Liver (tissue), 9 donors: ENCODE results near the gene GPR42. TPM values are rescaled to one million over a fixed set of nuclear protein-coding genes. Genes with fewer than 3 reads are reported as not detected.

ENCODE experiments used
- DNase-seq: peaks from one replicate; pipeline ENCODE4 v3.0.0-alpha.2; 2017; ENCODE audit warnings: low spot score
- H3K27ac ChIP-seq, 2 donors: one replicate each; pipeline ENCODE4 v1.7.0; 2013; ENCODE audit warnings: inconsistent platforms in 2 of 2, low read length in 2 of 2, control low read depth in 1 of 2, low read depth in 1 of 2, mild to moderate bottlenecking in 1 of 2
- H3K27me3 ChIP-seq, 4 donors: one replicate each; pipeline versions ENCODE4 v1.6.1 to v1.7.0; 2013; ENCODE audit warnings: low read length in 3 of 4, inconsistent platforms in 1 of 4, mild to moderate bottlenecking in 1 of 4, moderate library complexity in 1 of 4; ENCODE audit not compliant: control insufficient read depth in 4 of 4, insufficient read depth in 4 of 4
- H3K36me3 ChIP-seq, 4 donors: one replicate each; pipeline versions ENCODE4 v1.6.1 to v1.7.0; 2013; ENCODE audit warnings: low read length in 3 of 4, mild to moderate bottlenecking in 3 of 4, low read depth in 1 of 4, moderate library complexity in 1 of 4; ENCODE audit not compliant: control insufficient read depth in 4 of 4, insufficient read depth in 3 of 4
- H3K4me1 ChIP-seq, 4 donors: one replicate each; pipeline versions ENCODE4 v1.6.1 to v1.7.0; 2013; ENCODE audit warnings: low read length in 3 of 4, mild to moderate bottlenecking in 3 of 4, moderate library complexity in 1 of 4; ENCODE audit not compliant: control insufficient read depth in 4 of 4, insufficient read depth in 4 of 4
- H3K4me3 ChIP-seq, 3 donors: one replicate each; pipeline versions ENCODE4 v1.6.1 to v1.7.0; 2013; ENCODE audit warnings: low read length in 3 of 3, control low read depth in 1 of 3, low read depth in 1 of 3, mild to moderate bottlenecking in 1 of 3
- H3K9ac ChIP-seq, 2 donors: one replicate each; pipeline ENCODE4 v1.7.0; 2013; ENCODE audit warnings: low read length in 2 of 2, mild to moderate bottlenecking in 2 of 2, moderate library complexity in 2 of 2, control low read depth in 1 of 2, low read depth in 1 of 2
- H3K9me3 ChIP-seq, 4 donors: one replicate each; pipeline versions ENCODE4 v1.6.1 to v1.7.0; 2013; ENCODE audit warnings: low read length in 3 of 4; ENCODE audit not compliant: control insufficient read depth in 4 of 4
- EGR1 ChIP-seq, 2 donors: IDR thresholded peaks; 2 replicates each; pipeline ENCODE4 v1.6.1; 2016 to 2018; ENCODE audit warnings: antibody characterized with exemption in 2 of 2, low read depth in 2 of 2
- FOXA1 ChIP-seq: IDR thresholded peaks from 2 replicates; pipeline ENCODE4 v1.6.1; 2016; ENCODE audit warnings: antibody characterized with exemption
- FOXA2 ChIP-seq: IDR thresholded peaks from 2 replicates; pipeline ENCODE4 v1.6.1; 2016; ENCODE audit warnings: antibody characterized with exemption
- GABPA ChIP-seq, 2 donors: IDR thresholded peaks in 1 of 2; conservative IDR thresholded peaks in 1 of 2; 2 replicates each; pipeline ENCODE4 v1.6.1; 2016; ENCODE audit warnings: antibody characterized with exemption in 2 of 2, mild to moderate bottlenecking in 1 of 2, moderate library complexity in 1 of 2
- HNF4G ChIP-seq: IDR thresholded peaks from 2 replicates; pipeline ENCODE4 v1.6.1; 2016; ENCODE audit warnings: antibody characterized with exemption
- JUND ChIP-seq, 2 donors: IDR thresholded peaks; 2 replicates each; pipeline ENCODE4 v1.6.1; 2016; ENCODE audit warnings: antibody characterized with exemption in 2 of 2
- NR2F2 ChIP-seq: IDR thresholded peaks from 2 replicates; pipeline ENCODE4 v1.6.1; 2016; ENCODE audit warnings: antibody characterized with exemption
- RAD21 ChIP-seq, 2 donors: IDR thresholded peaks; 2 replicates each; pipeline ENCODE4 v1.6.1; 2016; ENCODE audit warnings: antibody characterized with exemption in 2 of 2, mild to moderate bottlenecking in 2 of 2
- RXRA ChIP-seq, 2 donors: IDR thresholded peaks; 2 replicates each; pipeline ENCODE4 v1.6.1; 2017 to 2018; ENCODE audit warnings: antibody characterized with exemption in 2 of 2, mild to moderate bottlenecking in 1 of 2
- SP1 ChIP-seq: IDR thresholded peaks from 2 replicates; pipeline ENCODE4 v1.6.1; 2018; ENCODE audit warnings: antibody characterized with exemption, mild to moderate bottlenecking
- WGBS: extraction: QIAGEN DNeasy Blood & Tissue Kit; methylation state at CpG from one replicate; pipeline ENCODE4 v1.1.7; 2013; 5-methylcytosine and 5-hydroxymethylcytosine counted together
- polyA plus RNA-seq, 2 donors: library from polyadenylated mRNA; stranded (reverse) in 1 of 2; unstranded in 1 of 2; fragments of 200-250 nt in 1 of 2; fragments of >200 nt in 1 of 2; fragmentation: Nextera tagmentation in 1 of 2; extraction: Ambion mirVana in 1 of 2; gene quantifications; one replicate each; pipeline versions ENCODE4 v1.2.1 to v1.2.3, GENCODE V29; 2013 to 2015
- total RNA-seq, 2 donors: library from RNA; depleted of rRNA; stranded (reverse); fragments of >200 nt; gene quantifications; one replicate each; pipeline ENCODE4 v1.2.3, GENCODE V29; 2014
- TF ChIP-seq, protein P1 (sequence below): IDR thresholded peaks from 2 replicates; pipeline ENCODE4 v1.6.1; 2016; ENCODE audit warnings: antibody characterized with exemption
- TF ChIP-seq, protein P2 (sequence below): IDR thresholded peaks from 2 replicates; pipeline ENCODE4 v1.6.1; 2016; ENCODE audit warnings: antibody characterized with exemption
- TF ChIP-seq, protein P3 (sequence below): fragments of 150-350 bp; IDR thresholded peaks from 2 replicates; pipeline ENCODE4 v1.5.1; 2017; ENCODE audit warnings: improper control_type of control experiment, low read depth, low read length; ENCODE audit not compliant: missing input control
- TF ChIP-seq, protein P4 (sequence below): IDR thresholded peaks from 2 replicates; pipeline ENCODE4 v1.6.1; 2016; ENCODE audit warnings: antibody characterized with exemption
- TF ChIP-seq, protein P5 (sequence below): IDR thresholded peaks from 2 replicates; pipeline ENCODE4 v1.6.1; 2016; ENCODE audit warnings: antibody characterized with exemption, mild to moderate bottlenecking
- donor health status: healthy.
- donor health status: healthy.
- donor health status: healthy.
- donor health status: healthy.
- donor health status: healthy.

Gene GPR42
- total and polyA plus RNA-seq, 4 donors, result not detected

DNA sequence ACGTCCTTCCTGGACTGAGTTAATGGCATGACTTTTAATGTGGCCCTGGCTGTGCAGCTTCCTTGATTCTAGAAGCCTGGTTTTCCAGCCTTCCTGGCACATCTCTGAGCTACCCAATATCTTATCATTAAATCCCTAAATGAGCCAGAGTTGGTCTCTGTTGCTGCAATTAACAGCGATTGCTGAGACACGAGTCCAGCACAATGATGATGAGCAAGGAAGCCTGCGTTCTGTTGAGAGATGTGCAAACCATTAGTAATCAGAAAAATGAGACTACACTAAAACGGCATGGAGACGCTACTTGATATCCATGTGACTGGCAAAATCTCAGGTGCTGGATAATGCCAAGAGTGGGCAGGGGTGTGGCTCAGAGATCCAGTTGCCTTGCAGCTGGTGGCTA is 26.2 kb downstream of the GPR42 start:
- DNase-seq, result no peak
- Histone ChIP-seq H3K4me3 (no peak overlapping the region), H3K27ac (no peak overlapping the region), H3K27me3 (no peaks in the 10 kb centered on the region), H3K9ac (no peak overlapping the region), H3K4me1 (no peaks in the 10 kb centered on the region), H3K9me3 (no peaks in the 10 kb centered on the region), H3K36me3 (no peaks in the 10 kb centered on the region)
- TF ChIP-seq JUND (IDR thresholded peaks at IDR 0.05) (no peak), RXRA (IDR thresholded peaks at IDR 0.05) (no peak), FOXA2 (no peak), EGR1 (IDR thresholded peaks at IDR 0.05; ENCODE audit: low read depth in 2 of 2) (no peak)
- TF ChIP-seq, protein P1, sequence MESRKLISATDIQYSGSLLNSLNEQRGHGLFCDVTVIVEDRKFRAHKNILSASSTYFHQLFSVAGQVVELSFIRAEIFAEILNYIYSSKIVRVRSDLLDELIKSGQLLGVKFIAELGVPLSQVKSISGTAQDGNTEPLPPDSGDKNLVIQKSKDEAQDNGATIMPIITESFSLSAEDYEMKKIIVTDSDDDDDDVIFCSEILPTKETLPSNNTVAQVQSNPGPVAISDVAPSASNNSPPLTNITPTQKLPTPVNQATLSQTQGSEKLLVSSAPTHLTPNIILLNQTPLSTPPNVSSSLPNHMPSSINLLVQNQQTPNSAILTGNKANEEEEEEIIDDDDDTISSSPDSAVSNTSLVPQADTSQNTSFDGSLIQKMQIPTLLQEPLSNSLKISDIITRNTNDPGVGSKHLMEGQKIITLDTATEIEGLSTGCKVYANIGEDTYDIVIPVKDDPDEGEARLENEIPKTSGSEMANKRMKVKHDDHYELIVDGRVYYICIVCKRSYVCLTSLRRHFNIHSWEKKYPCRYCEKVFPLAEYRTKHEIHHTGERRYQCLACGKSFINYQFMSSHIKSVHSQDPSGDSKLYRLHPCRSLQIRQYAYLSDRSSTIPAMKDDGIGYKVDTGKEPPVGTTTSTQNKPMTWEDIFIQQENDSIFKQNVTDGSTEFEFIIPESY, result no peak
- WGBS, result 90% methylated on average over 6 of the region's 6 CpGs

DNA sequence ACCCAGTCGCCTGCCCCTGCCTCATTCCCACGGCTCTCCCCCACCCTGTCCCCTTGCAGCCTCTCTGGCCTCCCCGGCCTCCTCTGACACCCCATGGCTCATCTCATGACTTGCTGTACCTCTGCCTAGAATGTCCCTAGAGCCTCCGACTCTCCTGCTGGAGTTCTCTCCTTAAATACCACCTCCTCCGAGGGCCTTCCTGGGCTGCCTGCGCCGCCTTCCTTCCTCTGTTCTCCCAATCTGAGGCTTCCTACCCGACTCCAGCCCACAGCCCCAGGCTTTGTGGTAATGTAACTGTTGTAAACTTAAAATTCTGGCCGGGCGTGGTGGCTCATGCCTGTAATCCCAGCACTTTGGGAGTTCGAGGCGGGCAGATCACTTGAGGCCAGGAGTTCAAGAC is 27.7 kb downstream of the GPR42 start:
- Histone ChIP-seq H3K27me3 (no peaks in the 10 kb centered on the region), H3K27ac (no peak overlapping the region), H3K9ac (no peak overlapping the region), H3K4me3 (no peak overlapping the region), H3K9me3 (no peaks in the 10 kb centered on the region), H3K4me1 (no peaks in the 10 kb centered on the region), H3K36me3 (no peaks in the 10 kb centered on the region)
- no peak for TF ChIP-seq NR2F2
- no peak for TF ChIP-seq FOXA2
- no peak for TF ChIP-seq HNF4G
- TF ChIP-seq, protein P2, sequence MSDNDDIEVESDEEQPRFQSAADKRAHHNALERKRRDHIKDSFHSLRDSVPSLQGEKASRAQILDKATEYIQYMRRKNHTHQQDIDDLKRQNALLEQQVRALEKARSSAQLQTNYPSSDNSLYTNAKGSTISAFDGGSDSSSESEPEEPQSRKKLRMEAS, result no peak
- TF ChIP-seq SP1, result no peak
- TF ChIP-seq, protein P3, sequence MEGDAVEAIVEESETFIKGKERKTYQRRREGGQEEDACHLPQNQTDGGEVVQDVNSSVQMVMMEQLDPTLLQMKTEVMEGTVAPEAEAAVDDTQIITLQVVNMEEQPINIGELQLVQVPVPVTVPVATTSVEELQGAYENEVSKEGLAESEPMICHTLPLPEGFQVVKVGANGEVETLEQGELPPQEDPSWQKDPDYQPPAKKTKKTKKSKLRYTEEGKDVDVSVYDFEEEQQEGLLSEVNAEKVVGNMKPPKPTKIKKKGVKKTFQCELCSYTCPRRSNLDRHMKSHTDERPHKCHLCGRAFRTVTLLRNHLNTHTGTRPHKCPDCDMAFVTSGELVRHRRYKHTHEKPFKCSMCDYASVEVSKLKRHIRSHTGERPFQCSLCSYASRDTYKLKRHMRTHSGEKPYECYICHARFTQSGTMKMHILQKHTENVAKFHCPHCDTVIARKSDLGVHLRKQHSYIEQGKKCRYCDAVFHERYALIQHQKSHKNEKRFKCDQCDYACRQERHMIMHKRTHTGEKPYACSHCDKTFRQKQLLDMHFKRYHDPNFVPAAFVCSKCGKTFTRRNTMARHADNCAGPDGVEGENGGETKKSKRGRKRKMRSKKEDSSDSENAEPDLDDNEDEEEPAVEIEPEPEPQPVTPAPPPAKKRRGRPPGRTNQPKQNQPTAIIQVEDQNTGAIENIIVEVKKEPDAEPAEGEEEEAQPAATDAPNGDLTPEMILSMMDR, result no peak
- TF ChIP-seq GABPA (IDR thresholded peaks at IDR 0.05 in 1 of 2, conservative IDR thresholded peaks at IDR 0.05 in 1 of 2), result no peak
- no peak for TF ChIP-seq RAD21 (IDR thresholded peaks at IDR 0.05)
- no peak for TF ChIP-seq RXRA (IDR thresholded peaks at IDR 0.05)
- no peak for DNase-seq
- 91% methylated on average over 12 of the region's 12 CpGs for WGBS

DNA sequence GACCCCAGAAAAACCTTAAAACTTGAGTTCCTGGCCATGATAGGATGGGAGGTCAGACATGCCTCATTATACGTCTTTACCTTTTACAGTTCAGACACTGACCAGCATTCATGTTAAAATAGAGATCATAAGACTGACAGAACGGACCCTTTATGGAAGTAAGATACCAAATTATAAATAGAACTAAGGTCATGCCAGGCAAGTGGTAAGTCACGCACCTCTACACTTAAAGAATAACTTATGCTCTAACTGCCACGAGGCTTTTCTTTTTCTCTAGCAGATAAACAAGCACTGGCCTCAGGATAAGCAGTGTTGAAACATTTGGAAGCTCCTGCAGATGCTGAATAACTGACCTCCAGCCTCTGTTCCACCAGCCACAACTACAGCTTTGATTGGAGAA is 28.4 kb downstream of the GPR42 start:
- WGBS, result 86% methylated on average over 4 of the region's 4 CpGs
- no peak overlapping the region for H3K27ac ChIP-seq
- no peak overlapping the region for H3K4me3 ChIP-seq
- no peaks in the 10 kb centered on the region for H3K4me1 ChIP-seq
- H3K27me3 ChIP-seq, result no peaks in the 10 kb centered on the region
- H3K9me3 ChIP-seq, result no peaks in the 10 kb centered on the region
- H3K9ac ChIP-seq, result no peak overlapping the region
- DNase-seq, result no peak
- H3K36me3 ChIP-seq, result no peaks in the 10 kb centered on the region
- no peak for TF ChIP-seq FOXA2
- TF ChIP-seq RXRA (IDR thresholded peaks at IDR 0.05), result no peak
- TF ChIP-seq RAD21 (IDR thresholded peaks at IDR 0.05), result no peak
- no peak for TF ChIP-seq HNF4G
- TF ChIP-seq, protein P1, result no peak
- TF ChIP-seq, protein P4, sequence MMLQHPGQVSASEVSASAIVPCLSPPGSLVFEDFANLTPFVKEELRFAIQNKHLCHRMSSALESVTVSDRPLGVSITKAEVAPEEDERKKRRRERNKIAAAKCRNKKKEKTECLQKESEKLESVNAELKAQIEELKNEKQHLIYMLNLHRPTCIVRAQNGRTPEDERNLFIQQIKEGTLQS, result no peak
- no peak for TF ChIP-seq GABPA (IDR thresholded peaks at IDR 0.05 in 1 of 2, conservative IDR thresholded peaks at IDR 0.05 in 1 of 2)
- no peak for TF ChIP-seq FOXA1
- TF ChIP-seq, protein P5, sequence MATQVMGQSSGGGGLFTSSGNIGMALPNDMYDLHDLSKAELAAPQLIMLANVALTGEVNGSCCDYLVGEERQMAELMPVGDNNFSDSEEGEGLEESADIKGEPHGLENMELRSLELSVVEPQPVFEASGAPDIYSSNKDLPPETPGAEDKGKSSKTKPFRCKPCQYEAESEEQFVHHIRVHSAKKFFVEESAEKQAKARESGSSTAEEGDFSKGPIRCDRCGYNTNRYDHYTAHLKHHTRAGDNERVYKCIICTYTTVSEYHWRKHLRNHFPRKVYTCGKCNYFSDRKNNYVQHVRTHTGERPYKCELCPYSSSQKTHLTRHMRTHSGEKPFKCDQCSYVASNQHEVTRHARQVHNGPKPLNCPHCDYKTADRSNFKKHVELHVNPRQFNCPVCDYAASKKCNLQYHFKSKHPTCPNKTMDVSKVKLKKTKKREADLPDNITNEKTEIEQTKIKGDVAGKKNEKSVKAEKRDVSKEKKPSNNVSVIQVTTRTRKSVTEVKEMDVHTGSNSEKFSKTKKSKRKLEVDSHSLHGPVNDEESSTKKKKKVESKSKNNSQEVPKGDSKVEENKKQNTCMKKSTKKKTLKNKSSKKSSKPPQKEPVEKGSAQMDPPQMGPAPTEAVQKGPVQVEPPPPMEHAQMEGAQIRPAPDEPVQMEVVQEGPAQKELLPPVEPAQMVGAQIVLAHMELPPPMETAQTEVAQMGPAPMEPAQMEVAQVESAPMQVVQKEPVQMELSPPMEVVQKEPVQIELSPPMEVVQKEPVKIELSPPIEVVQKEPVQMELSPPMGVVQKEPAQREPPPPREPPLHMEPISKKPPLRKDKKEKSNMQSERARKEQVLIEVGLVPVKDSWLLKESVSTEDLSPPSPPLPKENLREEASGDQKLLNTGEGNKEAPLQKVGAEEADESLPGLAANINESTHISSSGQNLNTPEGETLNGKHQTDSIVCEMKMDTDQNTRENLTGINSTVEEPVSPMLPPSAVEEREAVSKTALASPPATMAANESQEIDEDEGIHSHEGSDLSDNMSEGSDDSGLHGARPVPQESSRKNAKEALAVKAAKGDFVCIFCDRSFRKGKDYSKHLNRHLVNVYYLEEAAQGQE, result no peak
- no peak for TF ChIP-seq SP1
- TF ChIP-seq EGR1 (IDR thresholded peaks at IDR 0.05; ENCODE audit: low read depth in 2 of 2), result no peak
- TF ChIP-seq, protein P2, result no peak
- TF ChIP-seq JUND (IDR thresholded peaks at IDR 0.05), result no peak
